ENCODE results near the gene CDKN1C.

DNA sequence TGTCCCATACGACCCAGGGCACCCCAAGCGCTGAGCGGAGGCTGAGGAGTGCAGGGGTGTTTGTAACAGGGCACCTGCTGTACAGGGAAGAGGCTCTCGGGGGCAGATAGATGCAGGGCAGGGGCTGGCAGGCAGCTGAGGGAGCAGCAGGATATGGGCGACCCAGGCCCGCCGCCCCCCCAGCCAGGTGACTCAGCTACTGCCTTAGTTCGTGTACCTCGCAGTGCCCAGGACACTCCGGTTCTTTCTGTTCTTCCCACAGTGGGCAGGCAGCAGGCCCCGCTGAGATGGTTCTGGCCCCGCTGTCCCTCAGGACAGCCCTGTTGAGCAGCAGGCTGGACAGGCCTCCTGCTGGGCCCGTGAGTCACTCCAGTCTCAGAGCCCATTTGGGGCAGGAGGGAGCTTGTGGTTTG lies 27.4 kb upstream of the CDKN1C start:
- no peak for TF ChIP-seq POLR2A (IDR thresholded peaks at IDR 0.05)
- TF ChIP-seq, protein P1, sequence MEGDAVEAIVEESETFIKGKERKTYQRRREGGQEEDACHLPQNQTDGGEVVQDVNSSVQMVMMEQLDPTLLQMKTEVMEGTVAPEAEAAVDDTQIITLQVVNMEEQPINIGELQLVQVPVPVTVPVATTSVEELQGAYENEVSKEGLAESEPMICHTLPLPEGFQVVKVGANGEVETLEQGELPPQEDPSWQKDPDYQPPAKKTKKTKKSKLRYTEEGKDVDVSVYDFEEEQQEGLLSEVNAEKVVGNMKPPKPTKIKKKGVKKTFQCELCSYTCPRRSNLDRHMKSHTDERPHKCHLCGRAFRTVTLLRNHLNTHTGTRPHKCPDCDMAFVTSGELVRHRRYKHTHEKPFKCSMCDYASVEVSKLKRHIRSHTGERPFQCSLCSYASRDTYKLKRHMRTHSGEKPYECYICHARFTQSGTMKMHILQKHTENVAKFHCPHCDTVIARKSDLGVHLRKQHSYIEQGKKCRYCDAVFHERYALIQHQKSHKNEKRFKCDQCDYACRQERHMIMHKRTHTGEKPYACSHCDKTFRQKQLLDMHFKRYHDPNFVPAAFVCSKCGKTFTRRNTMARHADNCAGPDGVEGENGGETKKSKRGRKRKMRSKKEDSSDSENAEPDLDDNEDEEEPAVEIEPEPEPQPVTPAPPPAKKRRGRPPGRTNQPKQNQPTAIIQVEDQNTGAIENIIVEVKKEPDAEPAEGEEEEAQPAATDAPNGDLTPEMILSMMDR (IDR thresholded peaks at IDR 0.05) = no peak
